ENCODE data around the gene AQP7.
"Not testable (repeated sequence)": the region's sequence is repeated elsewhere in the genome, so short reads cannot be mapped to it uniquely, and the experiment has no call there.

AQP7 gene

GRCh38 chr9:33366979-33367480, 35.3 kb downstream of the AQP7 start:
- DNase-seq: no peak

DNA sequence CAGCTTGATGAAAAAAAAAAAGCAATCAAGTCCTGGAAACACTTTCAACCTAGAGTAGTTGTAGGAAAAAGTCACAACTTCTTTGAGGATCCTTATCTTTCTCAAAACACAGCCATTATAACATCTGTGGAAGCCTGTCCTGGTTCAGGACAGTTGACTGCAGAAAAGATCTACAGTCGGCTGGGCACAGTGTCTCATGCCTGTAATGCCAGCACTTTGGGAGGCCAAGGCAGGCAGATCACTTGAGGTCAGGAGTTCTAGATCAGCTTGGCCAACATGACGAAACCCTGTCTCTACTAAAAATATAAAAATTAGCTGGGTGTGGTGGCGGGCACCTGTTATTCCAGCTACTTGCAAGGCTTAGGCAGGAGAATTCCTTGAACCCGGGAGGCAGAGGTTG, 37.6 kb downstream of the AQP7 start:
- not testable (repeated sequence) for DNase-seq

GRCh38 chr9:33364127-33364526, 38.2 kb downstream of the AQP7 start:
- DNase-seq: no peak

GRCh38 chr9:33358641-33359040, 43.7 kb downstream of the AQP7 start:
- not testable (repeated sequence) for DNase-seq

DNA sequence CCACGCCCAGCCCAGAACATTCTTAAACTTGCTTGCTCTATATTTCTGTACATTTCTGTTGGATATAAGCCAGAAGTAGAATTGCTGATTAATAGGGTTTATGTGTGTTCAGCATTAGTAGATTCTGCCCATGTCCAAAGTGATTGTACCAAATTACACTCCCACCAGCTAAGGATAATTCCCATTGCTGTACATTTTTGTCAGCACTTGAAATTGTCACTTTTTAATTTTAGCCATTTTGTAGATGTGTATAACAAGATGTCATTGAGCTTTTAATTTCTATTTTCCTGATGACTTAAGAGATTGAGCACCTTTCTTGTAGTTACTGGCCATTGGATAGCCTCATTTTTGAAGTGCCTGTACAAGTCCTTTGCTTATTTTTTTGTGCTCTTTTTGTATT, 46.4 kb downstream of the AQP7 start:
- no peak for DNase-seq

DNA sequence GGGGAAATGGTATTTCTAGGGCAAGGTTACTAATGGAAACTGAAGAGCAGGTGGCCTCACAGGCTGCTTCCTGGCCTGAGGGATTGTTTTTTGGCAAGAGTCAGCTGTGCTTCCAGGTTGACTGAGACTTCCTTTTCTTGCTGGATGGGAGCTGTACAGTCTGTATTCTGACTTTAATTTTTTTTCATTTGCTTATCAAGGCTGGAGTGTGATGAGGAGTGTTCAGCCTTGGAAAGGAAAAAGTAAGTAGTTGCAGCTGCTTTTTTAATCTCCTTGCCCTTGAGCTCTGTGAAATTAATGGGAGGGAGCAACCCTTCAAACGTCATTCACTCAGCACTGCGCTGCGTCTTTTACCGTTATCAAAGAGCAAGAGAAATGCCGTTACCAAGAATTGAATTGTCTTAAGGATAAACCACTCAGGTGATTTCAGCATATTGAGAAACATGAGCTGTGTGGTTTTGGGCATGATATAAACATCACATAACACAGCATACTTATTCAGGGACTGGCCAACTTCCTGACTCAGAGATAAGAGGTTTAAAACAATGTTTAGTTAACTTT, 47.6 kb downstream of the AQP7 start:
- no peak for DNase-seq

DNA sequence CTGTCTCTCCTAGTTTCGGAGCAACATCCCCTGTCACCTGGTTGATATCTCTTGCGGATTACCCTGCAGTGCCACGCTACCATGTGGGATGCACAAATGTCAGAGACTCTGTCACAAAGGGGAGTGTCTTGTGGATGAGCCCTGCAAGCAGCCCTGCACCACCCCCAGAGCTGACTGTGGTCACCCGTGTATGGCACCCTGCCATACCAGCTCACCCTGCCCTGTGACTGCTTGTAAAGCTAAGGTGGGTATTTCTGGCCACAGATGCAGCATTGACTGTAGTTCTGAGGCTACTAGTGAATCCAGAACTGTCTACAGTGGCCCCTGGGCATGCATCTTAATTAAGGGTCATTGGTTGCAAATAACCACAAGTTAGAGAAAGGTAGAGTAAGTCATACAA, 50.8 kb downstream of the AQP7 start:
- DNase-seq: no peak

- no peak for DNase-seq
Measured at GRCh38 chr9:33350310-33350709, 52.1 kb downstream of the AQP7 start.

DNA sequence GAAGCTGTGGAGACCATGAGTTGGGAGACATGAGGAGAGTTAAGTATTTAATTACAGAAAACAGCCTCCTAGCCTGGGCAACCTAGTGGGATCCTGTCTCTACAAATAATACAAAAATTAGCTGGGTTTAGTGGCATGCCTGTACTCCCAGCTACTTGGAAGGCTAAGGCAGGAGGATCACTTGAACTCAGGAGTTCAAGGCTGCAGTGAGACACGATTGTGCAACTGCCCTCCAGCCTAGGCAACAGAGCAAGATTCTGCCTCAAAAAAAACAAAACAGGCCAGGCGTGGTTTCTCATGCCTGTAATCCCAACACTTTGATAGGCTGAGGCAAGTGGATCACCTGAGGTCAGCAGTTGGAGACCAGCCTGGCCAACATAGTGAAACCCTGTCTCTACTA, 52.6 kb downstream of the AQP7 start:
- no peak for DNase-seq

GRCh38 chr9:33348998-33349397, 53.4 kb downstream of the AQP7 start:
- no peak for DNase-seq

GRCh38 chr9:33346564-33346963, 55.8 kb downstream of the AQP7 start:
- DNase-seq: no peak

DNA sequence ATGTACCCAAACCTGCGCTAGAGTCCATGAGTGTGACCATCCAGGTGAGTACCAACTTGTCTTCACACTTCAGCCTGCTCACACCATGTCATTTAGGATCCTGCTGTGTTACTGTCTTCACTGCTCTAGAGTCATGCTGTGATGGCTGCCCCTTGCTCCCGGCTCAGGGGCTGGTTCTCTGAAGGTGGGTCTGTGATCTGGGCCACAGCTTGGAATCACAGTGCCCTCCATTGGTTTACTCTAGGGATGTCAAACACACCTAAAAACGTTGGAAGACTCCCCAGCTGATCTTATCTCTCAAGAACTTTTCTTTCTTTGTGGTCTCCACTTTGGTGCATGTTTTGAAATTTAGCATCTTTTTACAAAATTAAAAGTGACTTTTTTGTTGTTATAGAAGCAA, 58.2 kb downstream of the AQP7 start:
- DNase-seq: no peak

- DNase-seq: no peak
Measured at GRCh38 chr9:33341182-33341581, 61.2 kb downstream of the AQP7 start.

- DNase-seq: no peak
Measured at GRCh38 chr9:33340186-33340585, 62.2 kb downstream of the AQP7 start.

Data from activated gamma-delta T cell treated with Interleukin-2 at 50 U/mL for 16 hours (primary cell).